Astrocyte (in vitro differentiated cells and primary cell): Measurements from ENCODE around the gene MXD3. TPM values are rescaled to one million over a fixed set of nuclear protein-coding genes. Genes with fewer than 3 reads are reported as not detected.

Experiments
- DNase-seq: peaks from one replicate; pipeline ENCODE4 v3.0.0-alpha.2; 2010; ENCODE audit warnings: low read depth
- FAIRE-seq: peaks from 2 replicates; lab custom pipeline; 2011; peaks lifted over from hg19 to GRCh38; lab: Jason Lieb, UNC
- H2AFZ ChIP-seq: 2 replicates; pipeline ENCODE4 v1.6.0; 2012; ENCODE audit warnings: low read depth, low read length, inconsistent platforms
- H3K27ac ChIP-seq: 2 replicates; pipeline ENCODE4 v1.5.1; 2011; ENCODE audit warnings: low read depth, low read length, inconsistent platforms
- H3K27me3 ChIP-seq: 2 replicates; pipeline ENCODE4 v1.6.0; 2011; ENCODE audit warnings: low read length, inconsistent platforms; ENCODE audit not compliant: insufficient read depth
- H3K36me3 ChIP-seq: 2 replicates; pipeline ENCODE4 v1.5.1; 2011; ENCODE audit warnings: low read length, inconsistent platforms; ENCODE audit not compliant: insufficient read depth
- H3K4me1 ChIP-seq: 2 replicates; pipeline ENCODE4 v1.5.1; 2011; ENCODE audit warnings: low read length, inconsistent platforms; ENCODE audit not compliant: insufficient read depth
- H3K4me2 ChIP-seq: 2 replicates; pipeline ENCODE4 v1.6.0; 2012; ENCODE audit warnings: low read length, inconsistent platforms
- H3K4me3 ChIP-seq: 2 replicates; pipeline ENCODE4 v1.5.1; 2011; ENCODE audit warnings: low read depth, mild to moderate bottlenecking, low read length, inconsistent platforms; ENCODE audit not compliant: insufficient read depth
- H3K79me2 ChIP-seq: 2 replicates; pipeline ENCODE4 v1.6.0; 2012; ENCODE audit warnings: mild to moderate bottlenecking, low read length, inconsistent platforms; ENCODE audit not compliant: insufficient read depth
- H3K9ac ChIP-seq: 2 replicates; pipeline ENCODE4 v1.6.0; 2012; ENCODE audit warnings: mild to moderate bottlenecking, low read length, inconsistent platforms
- H3K9me3 ChIP-seq: 2 replicates; pipeline ENCODE4 v1.5.1; 2012; ENCODE audit warnings: low read depth, mild to moderate bottlenecking, low read length, inconsistent platforms; ENCODE audit not compliant: insufficient read depth
- H4K20me1 ChIP-seq: 2 replicates; pipeline ENCODE4 v1.6.0; 2012; ENCODE audit warnings: low read length, inconsistent platforms; ENCODE audit not compliant: insufficient read depth
- H3K27ac Mint-ChIP-seq: one replicate; pipeline ENCODE4 v1.8.0; 2021; ENCODE audit warnings: mild to moderate bottlenecking, mixed read lengths; ENCODE audit not compliant: unreplicated experiment
- H3K27me3 Mint-ChIP-seq: one replicate; pipeline ENCODE4 v1.8.0; 2021; ENCODE audit warnings: low read depth, mixed read lengths; ENCODE audit not compliant: unreplicated experiment
- H3K36me3 Mint-ChIP-seq: one replicate; pipeline ENCODE4 v1.8.0; 2021; ENCODE audit warnings: low read depth, mixed read lengths; ENCODE audit not compliant: unreplicated experiment
- H3K4me1 Mint-ChIP-seq: one replicate; pipeline ENCODE4 v1.8.0; 2021; ENCODE audit warnings: low read depth, mixed read lengths; ENCODE audit not compliant: unreplicated experiment
- H3K4me3 Mint-ChIP-seq: one replicate; pipeline ENCODE4 v1.8.0; 2021; ENCODE audit warnings: mild to moderate bottlenecking, moderate library complexity, mixed read lengths; ENCODE audit not compliant: unreplicated experiment
- H3K9me3 Mint-ChIP-seq: one replicate; pipeline ENCODE4 v1.8.0; 2021; ENCODE audit warnings: mild to moderate bottlenecking, mixed read lengths; ENCODE audit not compliant: unreplicated experiment
- EZH2 ChIP-seq: IDR thresholded peaks from 2 replicates; pipeline ENCODE4 v1.6.1; 2012; ENCODE audit warnings: mild to moderate bottlenecking, low read length, inconsistent platforms; ENCODE audit not compliant: insufficient read depth
- total RNA-seq: library from RNA; stranded (reverse); gene quantifications from 2 replicates; pipeline ENCODE4 v1.2.1, GENCODE V29; 2021
- TF ChIP-seq, protein P1 (sequence below): IDR thresholded peaks from 2 replicates; pipeline ENCODE4 v1.5.1; 2011; ENCODE audit warnings: low read depth, mild to moderate bottlenecking, inconsistent platforms, low read length, moderate library complexity; ENCODE audit not compliant: insufficient read depth

Gene MXD3
- total RNA-seq, 1 donor from 2014 or later, result 2.8 TPM

DNA sequence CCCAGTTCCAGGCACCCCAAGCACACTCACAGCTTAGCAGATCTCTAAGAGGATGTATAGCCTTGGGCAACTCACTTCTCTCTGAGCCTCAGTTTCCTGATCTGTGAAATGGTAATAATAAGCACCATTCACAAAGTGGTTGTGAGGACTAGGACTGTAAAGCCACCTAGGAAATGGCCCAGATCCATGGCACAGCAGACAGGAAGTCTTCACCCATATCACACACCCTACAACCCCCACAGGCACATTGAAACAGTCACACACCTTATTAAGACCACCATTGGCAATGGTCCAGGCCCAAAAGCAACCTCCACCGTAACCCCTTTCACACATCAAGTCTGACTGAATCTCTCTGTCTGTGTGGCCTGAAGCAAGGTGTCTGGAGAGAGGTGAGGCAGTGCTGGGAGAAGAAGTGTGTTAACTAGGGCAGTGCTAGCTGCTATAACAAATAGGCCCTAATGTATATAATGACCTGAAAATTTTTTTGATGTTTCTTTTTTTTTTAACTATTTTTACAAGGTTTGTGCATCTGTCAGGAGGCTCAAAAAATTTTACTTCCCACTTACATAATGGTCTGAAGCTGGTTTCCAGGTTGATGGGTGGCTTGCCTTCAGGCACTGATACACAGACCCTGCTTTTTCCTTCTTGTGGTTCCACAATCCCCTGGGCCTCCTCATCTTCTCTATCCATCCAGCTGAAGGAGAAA lies 43.6 kb upstream of the MXD3 start:
- Histone ChIP-seq H3K9me3 (no peaks in the 10 kb centered on the region), H4K20me1 (peaks cover 3% of the 10 kb centered on the region), H3K27me3 (no peaks in the 10 kb centered on the region), H3K79me2 (peaks cover 10% of the 10 kb centered on the region), H3K4me1 (peaks cover 18% of the 10 kb centered on the region), H3K4me2 (no peak overlapping the region), H3K36me3 (no peaks in the 10 kb centered on the region), H3K4me3 (no peak overlapping the region), H2AFZ (no peak overlapping the region), H3K27ac (no peak overlapping the region), H3K9ac (no peak overlapping the region)
- no peak overlapping the region for H3K27ac Mint-ChIP-seq
- TF ChIP-seq, protein P1, sequence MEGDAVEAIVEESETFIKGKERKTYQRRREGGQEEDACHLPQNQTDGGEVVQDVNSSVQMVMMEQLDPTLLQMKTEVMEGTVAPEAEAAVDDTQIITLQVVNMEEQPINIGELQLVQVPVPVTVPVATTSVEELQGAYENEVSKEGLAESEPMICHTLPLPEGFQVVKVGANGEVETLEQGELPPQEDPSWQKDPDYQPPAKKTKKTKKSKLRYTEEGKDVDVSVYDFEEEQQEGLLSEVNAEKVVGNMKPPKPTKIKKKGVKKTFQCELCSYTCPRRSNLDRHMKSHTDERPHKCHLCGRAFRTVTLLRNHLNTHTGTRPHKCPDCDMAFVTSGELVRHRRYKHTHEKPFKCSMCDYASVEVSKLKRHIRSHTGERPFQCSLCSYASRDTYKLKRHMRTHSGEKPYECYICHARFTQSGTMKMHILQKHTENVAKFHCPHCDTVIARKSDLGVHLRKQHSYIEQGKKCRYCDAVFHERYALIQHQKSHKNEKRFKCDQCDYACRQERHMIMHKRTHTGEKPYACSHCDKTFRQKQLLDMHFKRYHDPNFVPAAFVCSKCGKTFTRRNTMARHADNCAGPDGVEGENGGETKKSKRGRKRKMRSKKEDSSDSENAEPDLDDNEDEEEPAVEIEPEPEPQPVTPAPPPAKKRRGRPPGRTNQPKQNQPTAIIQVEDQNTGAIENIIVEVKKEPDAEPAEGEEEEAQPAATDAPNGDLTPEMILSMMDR, result no peak
- TF ChIP-seq EZH2, result no peak
- peaks cover 4% of the 10 kb centered on the region for H3K36me3 Mint-ChIP-seq
- H3K27me3 Mint-ChIP-seq, result peaks cover 20% of the 10 kb centered on the region
- DNase-seq, result no peak
- H3K9me3 Mint-ChIP-seq, result peaks cover 6% of the 10 kb centered on the region
- FAIRE-seq, result no peak
- H3K4me1 Mint-ChIP-seq, result peaks cover 20% of the 10 kb centered on the region
- H3K4me3 Mint-ChIP-seq, result no peak overlapping the region

DNA sequence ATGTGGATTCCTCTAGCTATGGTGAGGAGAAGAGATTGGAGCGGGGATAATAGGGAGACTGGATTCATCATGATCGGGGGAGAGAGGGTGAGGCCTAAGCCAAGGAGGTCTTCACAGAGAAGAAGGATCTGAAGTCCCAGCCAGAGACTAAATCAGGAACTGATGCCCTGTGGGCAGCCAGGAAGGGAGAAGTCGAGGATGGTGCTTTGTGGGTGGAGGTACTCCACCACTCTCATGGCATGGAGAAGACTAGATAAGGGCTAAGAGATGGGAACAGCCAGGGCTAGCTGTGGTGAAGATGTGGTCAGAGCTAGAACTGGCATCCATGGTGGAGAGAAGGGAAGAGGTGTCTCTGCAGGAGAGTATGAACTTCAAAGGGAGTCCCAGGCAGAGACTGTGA lies 43.0 kb upstream of the MXD3 start:
- Mint-ChIP-seq H3K9me3 (peaks cover 6% of the 10 kb centered on the region), H3K4me1 (peaks cover 24% of the 10 kb centered on the region), H3K27ac (peak overlapping the region; percentile 23), H3K4me3 (no peak overlapping the region), H3K27me3 (peaks cover 15% of the 10 kb centered on the region), H3K36me3 (peaks cover 2% of the 10 kb centered on the region)
- H3K79me2 ChIP-seq, result peaks cover 17% of the 10 kb centered on the region
- H3K9ac ChIP-seq, result no peak overlapping the region
- peaks cover 9% of the 10 kb centered on the region for H4K20me1 ChIP-seq
- peaks cover 2% of the 10 kb centered on the region for H3K36me3 ChIP-seq
- no peak overlapping the region for H3K4me2 ChIP-seq
- H3K27ac ChIP-seq, result no peak overlapping the region
- DNase-seq (no peak), FAIRE-seq (no peak)
- no peak overlapping the region for H3K4me3 ChIP-seq
- H3K9me3 ChIP-seq, result no peaks in the 10 kb centered on the region
- no peaks in the 10 kb centered on the region for H3K27me3 ChIP-seq
- no peak overlapping the region for H2AFZ ChIP-seq
- TF ChIP-seq, protein P1, result no peak
- no peak for TF ChIP-seq EZH2
- H3K4me1 ChIP-seq, result peaks cover 24% of the 10 kb centered on the region

DNA sequence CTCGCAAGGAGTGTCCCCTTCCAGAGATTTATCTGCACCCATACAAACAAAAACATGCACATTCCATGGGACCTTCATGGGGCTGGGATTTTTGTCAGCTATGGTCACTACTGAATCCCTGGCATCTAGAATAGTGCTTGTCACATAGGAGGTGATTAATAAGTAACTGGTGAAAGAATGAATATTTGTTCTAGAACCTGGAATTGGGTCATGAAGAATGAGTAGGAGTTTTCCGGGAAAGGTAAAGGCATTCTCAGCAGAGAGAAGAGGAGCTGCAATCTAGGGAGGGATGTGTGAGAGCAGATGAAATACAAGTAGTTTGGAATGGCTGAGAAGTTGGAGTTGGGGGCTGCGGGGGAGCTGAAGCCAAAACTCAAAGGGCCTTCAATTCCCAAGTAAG lies 42.6 kb upstream of the MXD3 start:
- TF ChIP-seq, protein P1, result no peak
- TF ChIP-seq EZH2, result no peak
- no peak overlapping the region for H3K4me2 ChIP-seq
- H3K36me3 ChIP-seq, result peaks cover 4% of the 10 kb centered on the region
- DNase-seq (no peak), FAIRE-seq (no peak)
- H3K4me3 Mint-ChIP-seq, result no peak overlapping the region
- no peak overlapping the region for H3K27ac ChIP-seq
- H3K9me3 ChIP-seq, result no peaks in the 10 kb centered on the region
- H3K9ac ChIP-seq, result no peak overlapping the region
- H3K4me1 ChIP-seq, result peaks cover 26% of the 10 kb centered on the region
- no peak overlapping the region for H2AFZ ChIP-seq
- peaks cover 6% of the 10 kb centered on the region for H3K9me3 Mint-ChIP-seq
- H3K79me2 ChIP-seq, result peaks cover 21% of the 10 kb centered on the region
- H3K4me1 Mint-ChIP-seq, result peaks cover 27% of the 10 kb centered on the region
- H3K27me3 Mint-ChIP-seq, result peaks cover 12% of the 10 kb centered on the region
- H3K36me3 Mint-ChIP-seq, result peaks cover 2% of the 10 kb centered on the region
- H3K27me3 ChIP-seq, result no peaks in the 10 kb centered on the region
- H4K20me1 ChIP-seq, result peaks cover 14% of the 10 kb centered on the region
- H3K4me3 ChIP-seq, result no peak overlapping the region
- no peak overlapping the region for H3K27ac Mint-ChIP-seq
